ENCODE data around the gene COA6.

DNA sequence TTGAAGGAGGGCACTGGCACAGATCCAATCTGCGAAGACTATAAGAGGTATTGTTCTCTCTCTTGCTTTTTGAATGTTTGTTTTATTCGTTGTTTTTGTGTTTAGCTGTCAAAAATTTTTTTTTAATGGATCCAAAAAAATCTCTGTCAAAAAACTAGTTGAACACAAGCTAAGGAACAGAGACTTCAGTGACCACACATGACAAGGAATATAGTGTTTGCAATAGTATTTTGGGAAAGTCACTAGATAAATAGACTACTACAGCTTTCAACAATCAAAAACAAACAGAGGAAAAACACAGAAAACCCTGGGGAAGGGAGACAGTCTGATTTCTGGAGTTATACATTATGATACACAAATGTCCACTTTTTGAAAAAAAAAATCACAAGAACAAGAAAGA lies 36.9 kb upstream of the COA6 start:
- TF ChIP-seq, protein P1, sequence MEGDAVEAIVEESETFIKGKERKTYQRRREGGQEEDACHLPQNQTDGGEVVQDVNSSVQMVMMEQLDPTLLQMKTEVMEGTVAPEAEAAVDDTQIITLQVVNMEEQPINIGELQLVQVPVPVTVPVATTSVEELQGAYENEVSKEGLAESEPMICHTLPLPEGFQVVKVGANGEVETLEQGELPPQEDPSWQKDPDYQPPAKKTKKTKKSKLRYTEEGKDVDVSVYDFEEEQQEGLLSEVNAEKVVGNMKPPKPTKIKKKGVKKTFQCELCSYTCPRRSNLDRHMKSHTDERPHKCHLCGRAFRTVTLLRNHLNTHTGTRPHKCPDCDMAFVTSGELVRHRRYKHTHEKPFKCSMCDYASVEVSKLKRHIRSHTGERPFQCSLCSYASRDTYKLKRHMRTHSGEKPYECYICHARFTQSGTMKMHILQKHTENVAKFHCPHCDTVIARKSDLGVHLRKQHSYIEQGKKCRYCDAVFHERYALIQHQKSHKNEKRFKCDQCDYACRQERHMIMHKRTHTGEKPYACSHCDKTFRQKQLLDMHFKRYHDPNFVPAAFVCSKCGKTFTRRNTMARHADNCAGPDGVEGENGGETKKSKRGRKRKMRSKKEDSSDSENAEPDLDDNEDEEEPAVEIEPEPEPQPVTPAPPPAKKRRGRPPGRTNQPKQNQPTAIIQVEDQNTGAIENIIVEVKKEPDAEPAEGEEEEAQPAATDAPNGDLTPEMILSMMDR (IDR thresholded peaks at IDR 0.05; ENCODE audit: control extremely low read depth in 1 of 3, insufficient read depth in 1 of 3, low read depth in 1 of 3, low read length in 3 of 3), result no peak
- no peak for TF ChIP-seq EZH2 (IDR thresholded peaks at IDR 0.05; ENCODE audit: low read depth, low read length, severe bottlenecking)
- no peak for TF ChIP-seq RAD21 (IDR thresholded peaks at IDR 0.05 in 1 of 2, conservative IDR thresholded peaks at IDR 0.05 in 1 of 2; ENCODE audit: low read depth in 2 of 2, low read length in 2 of 2)
- no peak for TF ChIP-seq CBX5 (IDR thresholded peaks at IDR 0.05; ENCODE audit: low read depth, low read length)
- no peak for TF ChIP-seq CREB1 (IDR thresholded peaks at IDR 0.05)
- TF ChIP-seq MAFK (IDR thresholded peaks at IDR 0.05; ENCODE audit: low read depth, low read length), result no peak
- TF ChIP-seq POLR2AphosphoS5 (IDR thresholded peaks at IDR 0.05; ENCODE audit: low read depth, low read length), result no peak

Data from H1 (cell line).